Measurements from ENCODE around the gene MAP3K20.

MAP3K20 gene

DNA sequence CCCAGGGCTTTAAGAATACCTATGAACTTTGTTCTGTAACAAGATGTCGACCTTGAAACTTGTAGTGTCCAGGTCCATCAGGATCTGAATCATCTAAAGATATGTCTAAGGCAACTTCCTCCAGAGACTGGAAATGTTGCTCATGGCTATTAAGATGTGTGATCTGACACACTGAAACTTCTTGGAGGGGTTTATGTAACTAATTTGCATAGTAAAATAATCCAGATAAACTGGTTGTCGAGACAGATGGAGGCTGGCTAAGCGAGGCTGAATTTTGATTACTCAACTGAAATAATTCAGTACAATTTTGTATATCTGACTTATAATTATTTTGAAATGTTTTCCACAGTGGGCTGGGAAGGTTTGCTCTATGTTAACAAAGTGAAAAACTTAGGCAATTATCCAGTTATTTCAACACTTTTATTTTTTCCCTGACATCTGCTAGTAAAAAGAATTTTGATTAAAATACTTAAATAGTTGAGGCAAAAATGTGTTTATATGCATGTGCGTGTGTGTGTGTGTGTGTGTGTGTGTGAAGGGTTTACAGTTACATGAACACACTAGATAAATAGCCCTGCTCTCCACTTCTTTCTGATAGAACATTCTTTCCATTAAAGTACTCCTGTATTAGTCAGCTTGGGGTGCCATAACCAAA, 11.4 kb upstream of the MAP3K20 start:
- Histone ChIP-seq H3K4me3 (ENCODE audit: low read length in 2 of 2) (no peak overlapping the region), H3K36me3 (ENCODE audit: control insufficient read depth in 2 of 2, insufficient read depth in 2 of 2, low read length in 2 of 2) (no peaks in the 10 kb centered on the region), H3K27ac (ENCODE audit: low read length) (no peak overlapping the region), H3K27me3 (ENCODE audit: control insufficient read depth in 1 of 2, insufficient read depth in 2 of 2, low read length in 2 of 2) (no peaks in the 10 kb centered on the region), H3K9ac (ENCODE audit: low read length in 2 of 2) (no peak overlapping the region), H3K9me3 (ENCODE audit: control insufficient read depth in 2 of 2, low read length in 2 of 2) (no peaks in the 10 kb centered on the region), H3K4me1 (ENCODE audit: control insufficient read depth, insufficient read depth, low read length) (no peaks in the 10 kb centered on the region)

- no peaks in the 10 kb centered on the region for H3K4me1 ChIP-seq (ENCODE audit: control insufficient read depth, insufficient read depth, low read length)
- H3K27me3 ChIP-seq (ENCODE audit: control insufficient read depth in 1 of 2, insufficient read depth in 2 of 2, low read length in 2 of 2), result no peaks in the 10 kb centered on the region
- no peak overlapping the region for H3K9ac ChIP-seq (ENCODE audit: low read length in 2 of 2)
- no peak overlapping the region for H3K4me3 ChIP-seq (ENCODE audit: low read length in 2 of 2)
- H3K9me3 ChIP-seq (ENCODE audit: control insufficient read depth in 2 of 2, low read length in 2 of 2), result no peaks in the 10 kb centered on the region
- no peak overlapping the region for H3K27ac ChIP-seq (ENCODE audit: low read length)
- H3K36me3 ChIP-seq (ENCODE audit: control insufficient read depth in 2 of 2, insufficient read depth in 2 of 2, low read length in 2 of 2), result no peaks in the 10 kb centered on the region
These were observed 8.6 kb upstream of the MAP3K20 start for GRCh38 chr2:173066887-173067676.

GRCh38 chr2:173075056-173075780, 428 bp upstream of the MAP3K20 start:
- Histone ChIP-seq H3K36me3 (ENCODE audit: control insufficient read depth in 2 of 2, insufficient read depth in 2 of 2, low read length in 2 of 2) (no peaks in the 10 kb centered on the region), H3K27me3 (ENCODE audit: control insufficient read depth in 1 of 2, insufficient read depth in 2 of 2, low read length in 2 of 2) (no peaks in the 10 kb centered on the region), H3K9ac (ENCODE audit: low read length in 2 of 2) (peak overlapping the region; percentile 86 to 98), H3K4me3 (ENCODE audit: low read length in 2 of 2) (peak overlapping the region; percentile 84 to 89), H3K9me3 (ENCODE audit: control insufficient read depth in 2 of 2, low read length in 2 of 2) (no peaks in the 10 kb centered on the region), H3K4me1 (ENCODE audit: control insufficient read depth, insufficient read depth, low read length) (peaks cover 7% of the 10 kb centered on the region), H3K27ac (ENCODE audit: low read length) (peak overlapping the region; percentile 88)

- peak overlapping the region; percentile 86 to 98 for H3K9ac ChIP-seq (ENCODE audit: low read length in 2 of 2)
- peaks cover 7% of the 10 kb centered on the region for H3K4me1 ChIP-seq (ENCODE audit: control insufficient read depth, insufficient read depth, low read length)
- H3K27ac ChIP-seq (ENCODE audit: low read length), result peak overlapping the region; percentile 88
These were observed 1.1 kb downstream of the MAP3K20 start for GRCh38 chr2:173076581-173077345.

GRCh38 chr2:173077506-173078177, 2.0 kb downstream of the MAP3K20 start:
- H3K9me3 ChIP-seq (ENCODE audit: control insufficient read depth in 2 of 2, low read length in 2 of 2), result no peaks in the 10 kb centered on the region
- H3K9ac ChIP-seq (ENCODE audit: low read length in 2 of 2), result peak overlapping the region; percentile 86 to 98
- H3K4me1 ChIP-seq (ENCODE audit: control insufficient read depth, insufficient read depth, low read length), result peaks cover 11% of the 10 kb centered on the region
- peak overlapping the region; percentile 84 to 89 for H3K4me3 ChIP-seq (ENCODE audit: low read length in 2 of 2)
- H3K27me3 ChIP-seq (ENCODE audit: control insufficient read depth in 1 of 2, insufficient read depth in 2 of 2, low read length in 2 of 2), result no peaks in the 10 kb centered on the region
- H3K36me3 ChIP-seq (ENCODE audit: control insufficient read depth in 2 of 2, insufficient read depth in 2 of 2, low read length in 2 of 2), result no peaks in the 10 kb centered on the region
- H3K27ac ChIP-seq (ENCODE audit: low read length), result peak overlapping the region; percentile 88

More at GRCh38 chr2:173076581-173077345, 1.1 kb downstream of the MAP3K20 start:
- H3K27me3 ChIP-seq (ENCODE audit: control insufficient read depth in 1 of 2, insufficient read depth in 2 of 2, low read length in 2 of 2), result no peaks in the 10 kb centered on the region
- H3K4me3 ChIP-seq (ENCODE audit: low read length in 2 of 2), result peak overlapping the region; percentile 84 to 89
- H3K36me3 ChIP-seq (ENCODE audit: control insufficient read depth in 2 of 2, insufficient read depth in 2 of 2, low read length in 2 of 2), result no peaks in the 10 kb centered on the region
- H3K9me3 ChIP-seq (ENCODE audit: control insufficient read depth in 2 of 2, low read length in 2 of 2), result no peaks in the 10 kb centered on the region

DNA sequence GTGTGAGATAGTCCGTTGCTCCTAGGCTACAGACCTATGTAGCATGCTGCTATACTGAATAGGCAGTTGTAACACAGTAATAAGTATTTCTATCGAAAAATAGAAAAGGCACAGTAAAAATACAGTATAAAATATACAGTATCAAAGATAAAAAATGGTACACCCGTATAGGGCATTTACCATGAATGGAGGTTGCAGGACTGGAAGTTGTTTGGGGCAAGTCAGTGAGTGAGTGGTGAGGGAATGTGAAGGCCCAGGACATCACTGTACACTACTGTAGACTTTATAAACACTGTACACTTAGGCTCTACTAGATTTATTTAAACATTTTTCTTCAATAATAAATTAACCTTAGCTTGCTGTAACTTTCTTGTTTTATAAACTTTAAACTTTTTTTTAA, 3.5 kb downstream of the MAP3K20 start:
- H3K4me1 ChIP-seq (ENCODE audit: control insufficient read depth, insufficient read depth, low read length), result peaks cover 15% of the 10 kb centered on the region

DNA sequence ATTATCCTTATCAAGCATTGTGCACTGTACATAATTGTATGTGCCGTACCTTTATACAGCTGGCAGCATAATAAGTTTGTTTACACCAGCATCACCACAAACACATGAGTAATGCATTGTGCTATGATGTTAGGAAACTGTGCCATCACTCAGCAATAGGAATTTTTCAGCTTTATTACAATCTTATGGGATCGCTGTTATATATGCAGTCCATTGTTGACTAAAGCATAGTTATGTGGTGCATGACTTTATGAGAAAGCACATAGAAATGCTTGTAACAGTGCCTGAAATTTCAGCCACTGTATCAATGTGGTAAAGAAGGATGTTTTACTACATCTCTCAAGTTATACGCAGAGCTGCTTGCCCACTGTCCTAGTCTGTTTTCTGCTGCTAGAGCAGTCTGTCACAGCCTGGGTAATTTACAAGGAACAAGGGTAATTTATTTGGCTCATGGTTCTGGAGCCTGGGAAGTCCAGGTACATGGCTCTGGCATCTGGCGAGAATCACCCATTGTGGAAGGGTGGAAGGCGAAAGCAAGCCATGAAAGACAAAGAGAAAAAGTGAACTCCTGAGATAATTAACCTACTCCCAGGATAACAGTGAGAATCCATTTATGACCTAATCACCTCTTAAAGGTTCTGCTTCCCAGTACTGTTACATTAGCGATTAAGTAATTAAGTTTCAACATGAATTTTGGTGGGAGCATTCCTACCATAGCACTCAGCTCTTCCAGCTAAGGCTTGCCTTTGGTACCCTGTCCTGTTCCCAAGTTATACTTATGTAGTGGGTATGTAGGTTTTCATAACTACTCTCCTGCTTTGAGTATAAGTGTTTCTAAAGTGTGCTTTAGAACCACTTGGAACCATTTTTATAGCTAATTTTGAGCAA, 4.6 kb downstream of the MAP3K20 start:
- Histone ChIP-seq H3K9me3 (ENCODE audit: control insufficient read depth in 2 of 2, low read length in 2 of 2) (no peaks in the 10 kb centered on the region), H3K27ac (ENCODE audit: low read length) (no peak overlapping the region), H3K4me1 (ENCODE audit: control insufficient read depth, insufficient read depth, low read length) (peaks cover 16% of the 10 kb centered on the region)

More for the DNA sequence above, 3.5 kb downstream of the MAP3K20 start:
- Histone ChIP-seq H3K36me3 (ENCODE audit: control insufficient read depth in 2 of 2, insufficient read depth in 2 of 2, low read length in 2 of 2) (no peaks in the 10 kb centered on the region), H3K27ac (ENCODE audit: low read length) (peak overlapping the region; percentile 7), H3K27me3 (ENCODE audit: control insufficient read depth in 1 of 2, insufficient read depth in 2 of 2, low read length in 2 of 2) (no peaks in the 10 kb centered on the region), H3K4me3 (ENCODE audit: low read length in 2 of 2) (peak overlapping the region; percentile 17 to 89), H3K9me3 (ENCODE audit: control insufficient read depth in 2 of 2, low read length in 2 of 2) (no peaks in the 10 kb centered on the region), H3K9ac (ENCODE audit: low read length in 2 of 2) (peak overlapping the region in 1 of 2 donors; percentile 98)

DNA sequence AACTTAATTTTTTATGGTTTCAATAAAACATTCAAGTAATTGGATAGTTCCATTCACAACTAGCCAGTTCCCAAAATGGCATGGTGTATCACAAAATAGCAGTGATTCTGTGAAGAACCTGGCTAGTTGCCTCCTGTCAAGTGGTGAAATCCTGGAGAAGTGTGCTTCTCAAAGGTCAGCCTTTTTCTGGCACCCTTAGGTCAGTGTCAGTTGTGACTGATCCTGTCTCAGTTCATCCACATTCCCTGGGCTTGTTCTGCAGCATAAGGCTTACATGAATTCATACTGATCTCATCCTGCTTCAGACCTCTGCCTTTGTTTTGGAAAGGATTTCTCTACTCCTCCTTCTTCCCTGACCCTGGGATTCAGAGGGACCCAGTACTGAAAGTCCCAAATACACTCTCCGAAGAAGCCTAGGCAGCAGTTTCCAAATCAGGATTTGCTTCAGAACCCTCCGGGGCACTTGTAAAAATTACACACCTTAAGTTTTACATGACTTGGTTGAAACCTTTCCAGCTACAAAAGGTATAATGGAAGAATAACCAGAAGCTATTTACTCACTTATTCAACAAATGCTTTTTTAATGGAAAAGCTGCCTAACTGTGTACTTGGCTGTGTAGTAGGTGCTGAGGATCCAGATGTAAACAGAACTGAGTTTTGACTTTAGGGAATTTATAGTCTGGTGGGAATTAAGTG, 11.0 kb downstream of the MAP3K20 start:
- Histone ChIP-seq H3K27me3 (ENCODE audit: control insufficient read depth in 1 of 2, insufficient read depth in 2 of 2, low read length in 2 of 2) (no peaks in the 10 kb centered on the region), H3K36me3 (ENCODE audit: control insufficient read depth in 2 of 2, insufficient read depth in 2 of 2, low read length in 2 of 2) (no peaks in the 10 kb centered on the region), H3K27ac (ENCODE audit: low read length) (peak overlapping the region; percentile 78), H3K9me3 (ENCODE audit: control insufficient read depth in 2 of 2, low read length in 2 of 2) (no peaks in the 10 kb centered on the region), H3K9ac (ENCODE audit: low read length in 2 of 2) (peak overlapping the region; percentile 30 to 50), H3K4me3 (ENCODE audit: low read length in 2 of 2) (peak overlapping the region; percentile 15 to 47), H3K4me1 (ENCODE audit: control insufficient read depth, insufficient read depth, low read length) (peaks cover 48% of the 10 kb centered on the region)

More for the DNA sequence above, 4.6 kb downstream of the MAP3K20 start:
- Histone ChIP-seq H3K9ac (ENCODE audit: low read length in 2 of 2) (no peak overlapping the region), H3K27me3 (ENCODE audit: control insufficient read depth in 1 of 2, insufficient read depth in 2 of 2, low read length in 2 of 2) (no peaks in the 10 kb centered on the region), H3K4me3 (ENCODE audit: low read length in 2 of 2) (peak overlapping the region in 1 of 2 donors; percentile 14), H3K36me3 (ENCODE audit: control insufficient read depth in 2 of 2, insufficient read depth in 2 of 2, low read length in 2 of 2) (no peaks in the 10 kb centered on the region)

DNA sequence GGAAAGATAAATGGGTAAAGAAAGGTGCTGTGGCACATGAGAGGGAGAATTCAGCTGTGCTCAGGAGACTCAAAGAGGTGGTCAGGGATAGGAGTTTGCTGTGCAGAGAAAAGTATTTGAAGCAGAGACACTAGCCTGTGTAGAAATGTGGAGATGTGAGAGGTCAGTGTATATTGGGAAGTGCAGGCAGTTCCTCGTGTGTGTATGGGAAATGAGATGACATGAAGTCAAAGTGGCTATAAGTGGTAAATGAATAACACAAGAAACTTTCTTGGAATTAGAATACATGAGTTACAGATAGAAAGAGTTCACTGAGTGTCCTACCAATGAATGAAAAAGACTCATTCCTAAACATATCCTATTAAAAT, 11.6 kb downstream of the MAP3K20 start:
- no peaks in the 10 kb centered on the region for H3K9me3 ChIP-seq (ENCODE audit: control insufficient read depth in 2 of 2, low read length in 2 of 2)
- H3K27ac ChIP-seq (ENCODE audit: low read length), result peak overlapping the region; percentile 78
- peak overlapping the region in 1 of 2 donors; percentile 47 for H3K4me3 ChIP-seq (ENCODE audit: low read length in 2 of 2)
- peak overlapping the region; percentile 30 to 50 for H3K9ac ChIP-seq (ENCODE audit: low read length in 2 of 2)
- no peaks in the 10 kb centered on the region for H3K36me3 ChIP-seq (ENCODE audit: control insufficient read depth in 2 of 2, insufficient read depth in 2 of 2, low read length in 2 of 2)
- H3K4me1 ChIP-seq (ENCODE audit: control insufficient read depth, insufficient read depth, low read length), result peaks cover 53% of the 10 kb centered on the region
- H3K27me3 ChIP-seq (ENCODE audit: control insufficient read depth in 1 of 2, insufficient read depth in 2 of 2, low read length in 2 of 2), result no peaks in the 10 kb centered on the region

All from stomach smooth muscle (tissue), 2 donors.